HUES6 (cell line): ENCODE data around the gene PLEKHA6.

Source experiments
- H3K27ac ChIP-seq: 2 replicates; pipeline ENCODE4 v1.7.0; 2013; ENCODE audit warnings: low read depth, mild to moderate bottlenecking, low read length, inconsistent platforms
- H3K27me3 ChIP-seq: 2 replicates; pipeline ENCODE4 v1.6.1; 2013; ENCODE audit warnings: low read length; ENCODE audit not compliant: control insufficient read depth, insufficient read depth
- H3K36me3 ChIP-seq: 2 replicates; pipeline ENCODE4 v1.6.1; 2013; ENCODE audit warnings: low read length; ENCODE audit not compliant: control insufficient read depth, insufficient read depth
- H3K4me1 ChIP-seq: 2 replicates; pipeline ENCODE4 v1.6.1; 2013; ENCODE audit warnings: low read length; ENCODE audit not compliant: control insufficient read depth, insufficient read depth
- H3K4me3 ChIP-seq: 2 replicates; pipeline ENCODE4 v1.5.1; 2013; ENCODE audit warnings: low read depth, low read length
- H3K9ac ChIP-seq: one replicate; pipeline ENCODE4 v1.6.1; 2013; ENCODE audit warnings: mild to moderate bottlenecking, low read length
- H3K9me3 ChIP-seq: 2 replicates; pipeline ENCODE4 v1.6.1; 2013; ENCODE audit warnings: low read depth, low read length; ENCODE audit not compliant: control insufficient read depth, insufficient read depth

PLEKHA6 gene

DNA sequence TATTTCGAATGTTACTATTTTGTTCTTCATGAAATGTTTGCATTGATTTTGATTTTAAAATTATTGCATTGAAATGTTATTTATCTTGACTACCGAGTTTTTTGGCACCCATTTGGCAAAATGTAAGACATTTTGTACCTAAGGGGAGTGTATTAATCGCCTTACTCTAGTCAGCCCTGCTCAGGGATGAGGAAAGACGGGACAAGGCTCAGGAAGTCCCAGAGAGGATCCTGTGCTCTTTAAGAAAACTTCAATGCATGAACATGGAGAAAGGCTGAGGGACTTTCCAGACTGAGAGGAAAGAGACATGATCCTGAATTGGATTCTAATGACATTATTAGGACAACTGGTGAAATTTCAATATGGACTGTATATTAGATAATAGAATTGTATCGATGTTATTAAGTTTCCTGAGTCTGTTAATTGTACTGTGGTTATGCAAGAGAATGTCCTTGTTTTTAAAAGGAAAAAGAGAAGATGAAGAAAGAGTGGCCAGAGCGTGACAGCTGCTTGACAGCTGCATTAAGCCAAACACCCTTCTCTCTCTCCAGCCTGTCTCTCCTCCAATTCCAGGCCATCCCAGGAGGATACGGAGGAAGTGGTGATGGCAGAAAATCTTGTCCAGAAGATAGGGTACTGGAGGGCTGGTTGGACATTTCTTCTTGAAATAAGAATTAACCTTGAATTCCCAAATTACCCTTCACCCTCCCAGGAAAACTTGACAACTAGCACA lies 66.0 kb downstream of the PLEKHA6 start:
- Histone ChIP-seq H3K36me3 (no peaks in the 10 kb centered on the region), H3K9ac (no peak overlapping the region), H3K4me1 (peaks cover 22% of the 10 kb centered on the region), H3K27me3 (no peaks in the 10 kb centered on the region), H3K4me3 (no peak overlapping the region), H3K9me3 (no peaks in the 10 kb centered on the region), H3K27ac (no peak overlapping the region)

DNA sequence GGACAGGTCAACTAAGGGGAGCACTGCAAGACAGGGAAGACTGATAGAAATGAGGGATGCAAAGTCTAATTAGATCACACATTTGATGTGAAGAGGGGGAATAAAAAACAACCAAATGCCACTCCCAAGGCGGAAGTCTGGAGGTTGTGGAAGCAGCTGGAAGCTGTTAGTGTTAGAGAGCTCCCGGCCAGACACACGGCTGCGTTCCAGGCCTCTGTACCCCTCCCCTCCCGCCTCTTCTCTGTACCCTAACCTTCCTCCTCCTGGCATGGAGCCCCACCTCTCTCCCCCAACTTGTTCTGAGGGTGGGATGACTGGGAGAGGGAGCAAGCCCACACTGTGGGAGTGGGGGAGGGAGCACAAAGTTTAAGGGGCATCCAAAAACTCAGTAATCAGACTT lies 67.0 kb downstream of the PLEKHA6 start:
- Histone ChIP-seq H3K9me3 (no peaks in the 10 kb centered on the region), H3K9ac (no peak overlapping the region), H3K27ac (no peak overlapping the region), H3K27me3 (no peaks in the 10 kb centered on the region), H3K36me3 (no peaks in the 10 kb centered on the region), H3K4me3 (no peak overlapping the region), H3K4me1 (peaks cover 32% of the 10 kb centered on the region)

DNA sequence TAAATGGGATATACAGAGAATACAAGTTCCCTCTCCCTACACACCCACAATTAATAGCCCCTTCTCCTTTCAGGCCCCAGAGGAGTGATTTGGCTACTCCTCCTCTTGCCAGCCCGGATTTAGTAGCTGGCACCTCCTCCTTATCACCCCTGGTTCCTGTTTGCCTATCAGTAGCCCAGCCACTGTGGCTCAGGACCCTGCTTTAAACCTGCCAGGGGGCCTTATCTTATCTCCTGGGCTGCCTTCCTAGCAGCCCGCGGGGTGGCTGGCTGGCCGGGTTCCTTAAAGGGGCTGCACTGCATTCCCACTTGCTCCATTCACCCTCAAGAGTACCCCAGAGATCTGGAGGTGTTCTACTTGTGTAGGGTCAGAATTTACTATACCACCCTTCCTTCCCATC lies 70.4 kb downstream of the PLEKHA6 start:
- Histone ChIP-seq H3K36me3 (no peaks in the 10 kb centered on the region), H3K27me3 (no peaks in the 10 kb centered on the region), H3K4me3 (no peak overlapping the region), H3K9me3 (no peaks in the 10 kb centered on the region), H3K27ac (no peak overlapping the region), H3K4me1 (peaks cover 35% of the 10 kb centered on the region), H3K9ac (no peak overlapping the region)

DNA sequence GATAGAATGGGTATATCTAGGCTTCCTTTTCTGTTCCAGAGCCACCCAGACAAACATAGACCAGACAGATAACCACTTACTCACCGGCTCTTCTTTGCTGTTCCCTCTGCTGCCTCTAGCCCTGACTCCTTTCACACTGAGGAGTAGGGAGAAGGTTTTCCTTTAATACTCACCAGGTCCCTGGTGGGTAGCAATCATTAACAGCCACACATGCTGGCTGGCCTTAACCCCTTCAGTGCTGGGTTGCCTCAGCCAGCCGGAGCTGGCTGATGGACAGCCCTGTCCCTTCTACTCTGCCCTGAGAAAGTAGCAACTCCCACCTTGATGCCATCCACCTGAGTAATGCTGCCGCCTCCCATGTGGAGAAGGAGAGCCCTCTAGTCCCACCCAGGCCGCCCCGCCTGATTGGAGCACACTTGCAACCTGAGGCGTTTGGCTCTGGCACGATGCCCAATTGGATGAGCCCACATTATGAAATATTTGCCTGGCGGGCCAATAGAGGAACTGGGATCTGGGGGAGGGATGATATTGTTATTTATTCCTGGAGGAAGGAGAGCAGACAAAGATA lies 71.6 kb downstream of the PLEKHA6 start:
- Histone ChIP-seq H3K9me3 (no peaks in the 10 kb centered on the region), H3K9ac (no peak overlapping the region), H3K27ac (no peak overlapping the region), H3K4me1 (peaks cover 34% of the 10 kb centered on the region), H3K36me3 (no peaks in the 10 kb centered on the region), H3K27me3 (no peaks in the 10 kb centered on the region), H3K4me3 (peak overlapping the region; percentile 4; the same call in 1 of the 2 replicates)

DNA sequence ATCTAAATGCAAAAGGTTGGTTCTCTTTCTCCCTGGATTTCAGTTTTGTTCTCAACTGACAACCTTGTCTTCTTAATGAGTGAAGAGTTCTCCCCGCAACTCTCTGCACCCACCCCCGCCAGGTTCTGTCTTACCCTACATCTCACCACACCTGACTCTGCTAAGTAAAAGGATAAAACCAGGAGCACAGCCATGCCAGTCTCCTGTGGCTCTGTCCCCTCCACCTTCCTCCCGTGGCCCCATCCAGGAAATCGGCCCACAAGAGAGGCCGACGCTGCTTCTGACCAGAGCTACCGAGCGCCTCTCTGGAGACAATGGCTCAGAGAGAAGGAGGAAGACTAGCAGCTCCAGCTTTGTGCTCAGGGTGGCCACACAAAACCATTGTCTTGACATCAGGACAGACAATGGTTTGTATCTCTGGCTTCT lies 72.2 kb downstream of the PLEKHA6 start:
- no peak overlapping the region for H3K9ac ChIP-seq
- H3K4me3 ChIP-seq: peak overlapping the region; percentile 4; the same call in 1 of the 2 replicates
- H3K36me3 ChIP-seq: no peaks in the 10 kb centered on the region
- H3K9me3 ChIP-seq: no peaks in the 10 kb centered on the region
- no peaks in the 10 kb centered on the region for H3K27me3 ChIP-seq
- peaks cover 34% of the 10 kb centered on the region for H3K4me1 ChIP-seq
- H3K27ac ChIP-seq: no peak overlapping the region

DNA sequence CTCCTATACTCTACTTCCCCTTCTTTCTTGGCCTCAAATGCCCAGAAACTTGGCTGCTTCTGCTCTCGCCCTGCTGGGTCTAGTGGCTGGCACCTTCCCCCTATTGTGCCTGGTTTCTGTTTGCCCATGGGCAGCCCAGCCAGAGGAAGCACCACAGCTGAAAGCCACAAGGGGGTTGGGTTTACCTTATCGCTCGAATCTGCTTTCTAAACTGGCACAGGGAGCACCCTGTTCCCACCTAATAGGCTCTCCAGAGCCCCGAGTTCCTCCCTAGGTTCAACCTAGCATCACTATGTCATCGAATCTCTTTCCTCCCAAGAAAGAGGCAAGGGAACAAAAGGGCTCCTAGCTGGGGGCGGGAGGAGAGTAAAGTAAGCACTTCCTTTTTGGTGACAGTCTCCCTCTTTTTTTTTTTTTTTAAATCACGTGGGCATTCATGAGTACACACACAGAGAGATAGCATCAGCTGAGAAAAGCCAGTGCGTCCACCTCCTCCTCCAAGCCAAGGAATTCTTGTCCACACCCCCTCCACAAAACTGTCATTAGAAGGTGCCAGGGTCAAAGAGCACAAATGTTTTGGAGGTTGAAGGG lies 72.8 kb downstream of the PLEKHA6 start:
- H3K4me1 ChIP-seq: peaks cover 34% of the 10 kb centered on the region
- H3K27me3 ChIP-seq: no peaks in the 10 kb centered on the region
- H3K9me3 ChIP-seq: no peaks in the 10 kb centered on the region
- no peaks in the 10 kb centered on the region for H3K36me3 ChIP-seq
- no peak overlapping the region for H3K27ac ChIP-seq
- H3K9ac ChIP-seq: no peak overlapping the region
- peak overlapping the region; percentile 4; the same call in 1 of the 2 replicates for H3K4me3 ChIP-seq

DNA sequence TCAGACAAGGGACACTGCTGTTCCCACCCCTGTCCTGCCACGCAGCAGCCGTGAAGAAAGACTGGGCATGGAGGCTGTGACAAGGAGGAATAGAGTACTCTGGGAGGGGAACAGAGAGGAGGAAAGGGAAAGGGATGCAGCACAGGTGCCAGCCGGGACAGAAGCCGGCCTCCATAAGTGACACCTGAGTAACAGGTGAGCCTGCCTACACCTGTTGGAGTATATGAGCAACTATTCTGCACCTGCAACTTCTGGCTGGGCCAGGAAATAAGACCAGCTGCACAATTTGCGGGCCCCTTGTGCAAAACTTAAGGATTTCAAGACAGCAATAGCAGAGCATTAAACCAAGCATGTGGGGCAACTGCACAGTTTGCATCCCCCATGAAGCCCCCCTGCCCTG lies 73.4 kb downstream of the PLEKHA6 start:
- Histone ChIP-seq H3K4me1 (peaks cover 34% of the 10 kb centered on the region), H3K27ac (no peak overlapping the region), H3K4me3 (no peak overlapping the region), H3K36me3 (no peaks in the 10 kb centered on the region), H3K9ac (no peak overlapping the region), H3K9me3 (no peaks in the 10 kb centered on the region), H3K27me3 (no peaks in the 10 kb centered on the region)

DNA sequence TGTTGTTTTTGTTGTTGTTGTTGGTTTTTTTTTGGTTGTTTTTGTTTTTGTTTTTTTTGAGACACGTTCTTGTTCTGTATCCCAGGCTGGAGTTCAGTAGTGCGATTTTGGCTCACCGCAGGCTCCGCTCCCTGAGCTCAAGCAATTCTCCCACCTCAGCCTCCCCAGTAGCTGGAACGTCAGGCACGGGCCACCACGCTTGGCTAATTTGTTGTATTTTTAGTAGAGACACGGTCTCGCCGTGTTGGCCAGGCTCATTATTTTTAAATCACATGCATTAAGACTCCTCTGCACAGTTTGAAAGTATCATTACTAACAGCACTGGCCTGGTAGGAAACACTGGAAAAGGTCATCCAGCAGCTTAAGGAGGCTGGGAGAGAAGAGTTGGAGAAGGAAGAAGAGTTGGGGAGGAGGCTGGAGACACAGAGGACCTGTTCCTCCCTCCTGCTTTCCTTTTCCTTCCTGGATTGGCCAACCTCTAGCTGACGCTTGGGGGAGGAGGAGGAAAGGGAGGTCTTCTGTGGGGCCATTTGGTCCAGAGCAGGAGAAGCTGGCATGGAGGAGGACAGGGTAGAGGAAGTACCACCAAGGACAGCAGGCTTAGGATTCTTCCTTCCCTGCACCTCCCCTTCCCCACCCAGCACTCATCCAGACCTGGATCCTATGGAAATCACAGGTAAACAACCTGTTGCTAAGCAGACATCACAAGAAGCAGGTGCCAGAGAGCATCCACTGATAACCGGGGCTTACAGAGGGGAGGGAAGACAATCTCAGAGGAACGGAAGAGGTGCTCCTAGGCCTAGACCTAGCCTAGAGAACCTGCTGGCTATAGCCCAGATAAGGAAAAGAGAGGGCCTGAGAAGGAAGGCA lies 74.1 kb downstream of the PLEKHA6 start:
- Histone ChIP-seq H3K27ac (no peak overlapping the region), H3K9ac (no peak overlapping the region), H3K4me3 (no peak overlapping the region), H3K4me1 (peaks cover 34% of the 10 kb centered on the region), H3K9me3 (no peaks in the 10 kb centered on the region), H3K27me3 (no peaks in the 10 kb centered on the region), H3K36me3 (no peaks in the 10 kb centered on the region)

DNA sequence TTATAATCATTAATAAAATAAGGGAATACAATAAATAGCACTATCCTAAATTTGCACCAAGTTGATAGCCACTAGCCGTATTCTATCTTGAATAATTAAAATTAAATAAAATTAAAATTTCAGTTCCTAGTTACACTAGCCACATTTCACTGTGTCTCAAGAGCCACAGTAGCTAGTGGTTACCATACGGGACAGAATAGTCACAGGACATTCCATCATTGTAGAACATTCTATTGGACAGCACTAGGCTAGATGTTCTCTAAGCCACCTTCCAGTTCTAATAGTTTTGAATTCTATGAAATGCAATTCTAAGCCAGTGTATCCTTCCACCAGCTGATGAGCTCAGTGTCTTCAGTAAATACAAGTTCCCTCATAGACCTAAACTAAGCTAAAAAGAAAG lies 74.8 kb downstream of the PLEKHA6 start:
- Histone ChIP-seq H3K9ac (no peak overlapping the region), H3K4me1 (peaks cover 34% of the 10 kb centered on the region), H3K9me3 (no peaks in the 10 kb centered on the region), H3K27ac (no peak overlapping the region), H3K27me3 (no peaks in the 10 kb centered on the region), H3K36me3 (no peaks in the 10 kb centered on the region), H3K4me3 (no peak overlapping the region)

DNA sequence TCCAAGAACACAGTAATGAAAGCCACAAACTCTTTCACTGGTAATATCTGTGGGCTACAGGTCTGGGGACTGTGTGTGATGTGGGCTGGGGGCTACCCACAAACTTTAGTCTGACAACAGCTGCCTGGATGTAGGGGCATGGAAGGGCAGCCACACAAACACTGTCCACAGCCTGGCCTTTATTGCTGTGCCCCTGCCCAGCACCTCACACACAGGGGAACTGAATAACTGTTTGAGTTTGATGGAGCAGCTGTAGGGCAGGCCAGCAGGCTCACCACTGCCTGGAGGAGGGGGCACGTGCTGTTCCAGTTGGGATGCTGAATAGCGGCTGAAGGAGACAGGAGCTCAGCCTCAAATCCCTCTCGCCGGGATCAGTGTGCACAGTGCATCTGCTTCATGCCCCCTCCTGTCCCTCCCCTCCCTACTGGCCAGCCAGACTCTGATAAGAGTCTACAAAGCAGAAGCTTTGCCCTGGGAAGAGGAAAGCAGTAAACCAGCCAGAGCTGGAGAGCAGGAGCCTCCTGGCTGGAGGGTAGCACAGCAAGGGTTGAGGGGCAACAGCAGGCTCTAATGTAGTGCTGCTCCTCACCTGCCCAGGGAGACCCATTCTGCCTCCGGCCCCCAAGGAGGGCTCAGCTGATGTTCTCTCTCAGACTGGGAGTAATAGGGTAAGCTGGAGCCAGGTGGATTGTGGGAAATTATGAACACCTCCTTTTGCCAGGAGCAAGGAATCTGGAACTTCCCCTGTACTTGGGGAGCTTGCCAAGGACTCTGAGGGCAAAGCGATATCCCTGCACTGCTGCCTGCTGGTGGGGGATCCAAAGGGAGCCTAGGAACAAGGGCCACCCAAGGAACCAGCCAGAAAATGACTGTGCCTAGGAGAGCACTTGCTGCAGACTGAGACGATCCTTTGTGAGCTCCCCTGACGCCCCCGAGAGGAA lies 75.7 kb downstream of the PLEKHA6 start:
- Histone ChIP-seq H3K4me1 (peaks cover 30% of the 10 kb centered on the region), H3K36me3 (no peaks in the 10 kb centered on the region), H3K27me3 (no peaks in the 10 kb centered on the region), H3K9ac (no peak overlapping the region), H3K27ac (no peak overlapping the region), H3K4me3 (no peak overlapping the region), H3K9me3 (no peaks in the 10 kb centered on the region)
